Uterus (tissue), 4 donors: ENCODE measurements around the gene SLCO1B3. TPM values are rescaled to one million over a fixed set of nuclear protein-coding genes. Genes with fewer than 3 reads are reported as not detected.

ENCODE experiments used
- DNase-seq, 2 donors: peaks; one replicate each; pipeline ENCODE4 v3.0.0-alpha.2; 2019 to 2020
- H3K27ac ChIP-seq, 2 donors: fragments of 200-600 bp; sonication (generic); 1 replicate in 1 of 2; 2 replicates in 1 of 2; pipeline ENCODE4 v1.5.1; 2016 to 2018
- H3K27me3 ChIP-seq, 2 donors: fragments of 200-600 bp; sonication (generic); one replicate each; pipeline ENCODE4 v1.5.1; 2018 to 2019; ENCODE audit warnings: control low read depth in 1 of 2
- H3K36me3 ChIP-seq, 2 donors: fragments of 200-600 bp; sonication (generic); one replicate each; pipeline ENCODE4 v1.5.1; 2019; ENCODE audit warnings: control low read depth in 1 of 2
- H3K4me1 ChIP-seq, 2 donors: fragments of 200-600 bp; sonication (generic); one replicate each; pipeline ENCODE4 v1.5.1; 2018 to 2019; ENCODE audit warnings: control low read depth in 1 of 2
- H3K4me3 ChIP-seq, 2 donors: fragments of 200-600 bp; sonication (generic); 1 replicate in 1 of 2; 2 replicates in 1 of 2; pipeline ENCODE4 v1.5.1; 2018 to 2019; ENCODE audit warnings: mild to moderate bottlenecking in 1 of 2
- H3K9me3 ChIP-seq, 2 donors: fragments of 200-600 bp; sonication (generic); one replicate each; pipeline ENCODE4 v1.5.1; 2019; ENCODE audit warnings: control low read depth in 1 of 2
- CTCF ChIP-seq, 4 experiments: fragments of 200-600 bp in 2 of 4; fragments of 450-650 bp in 2 of 4; sonication (generic) in 2 of 4; IDR thresholded peaks; one replicate each; pipeline ENCODE4 v1.5.1; 2016 to 2019; ENCODE audit warnings: antibody characterized with exemption in 4 of 4, mild to moderate bottlenecking in 2 of 4, moderate library complexity in 1 of 4
- POLR2A ChIP-seq, 2 donors: fragments of 450-650 bp; IDR thresholded peaks; one replicate each; pipeline ENCODE4 v1.6.1; 2016; ENCODE audit warnings: antibody characterized with exemption in 2 of 2, mild to moderate bottlenecking in 1 of 2, moderate library complexity in 1 of 2
- intact Hi-C: fragments of 100-400 bp; cut with DNase I; formaldehyde crosslinking; loops from one replicate; pipeline ENCODE4 v1.15.1; 2023; ENCODE audit warnings: low total_unique reads
- total RNA-seq, 4 donors: library from RNA; depleted of rRNA in 3 of 4; stranded (reverse); fragments of >200 nt in 3 of 4; gene quantifications; one replicate each; pipeline versions ENCODE4 v1.1.0 to v1.2.4, GENCODE V29; 2014 to 2023
- donor health status: DM: yes; HTN: yes; CAD: no.

Gene SLCO1B3
- total RNA-seq, 4 donors from 2014 or later = 0.21 TPM; not detected in 3

DNA sequence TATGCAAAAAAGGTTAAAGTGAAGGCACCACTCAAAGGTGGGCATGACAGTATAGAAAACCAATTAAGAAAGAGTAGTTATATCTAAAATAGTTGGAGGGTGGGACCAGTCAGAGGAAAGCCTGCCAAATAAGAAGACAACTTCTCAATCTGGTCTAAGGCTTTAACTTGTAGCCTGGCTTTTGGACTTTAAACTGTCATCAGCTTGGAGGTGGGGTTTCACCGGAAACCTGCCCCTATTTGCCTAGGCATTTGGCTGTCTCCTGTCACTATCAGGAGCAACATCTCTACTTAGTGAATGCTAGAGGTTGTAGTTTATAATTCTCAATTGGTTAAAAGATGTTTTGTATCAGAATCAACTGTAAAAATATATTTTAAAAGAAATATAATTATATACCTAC is 107.3 kb downstream of the SLCO1B3 start:
- H3K4me3 ChIP-seq = no peak overlapping the region
- intact Hi-C loops = no loop called here
- TF ChIP-seq CTCF (IDR thresholded peaks at IDR 0.05) = no peak
- TF ChIP-seq POLR2A (IDR thresholded peaks at IDR 0.05) = no peak
- H3K9me3 ChIP-seq = no peaks in the 10 kb centered on the region
- DNase-seq = no peak
- H3K27ac ChIP-seq = no peak overlapping the region
- no peaks in the 10 kb centered on the region for H3K36me3 ChIP-seq
- no peaks in the 10 kb centered on the region for H3K27me3 ChIP-seq
- no peaks in the 10 kb centered on the region for H3K4me1 ChIP-seq

- no peaks in the 10 kb centered on the region for H3K4me1 ChIP-seq
- intact Hi-C loops = no loop called here
- no peaks in the 10 kb centered on the region for H3K27me3 ChIP-seq
- TF ChIP-seq CTCF (IDR thresholded peaks at IDR 0.05) = no peak
- no peak for TF ChIP-seq POLR2A (IDR thresholded peaks at IDR 0.05)
- H3K4me3 ChIP-seq = no peak overlapping the region
- DNase-seq = no peak
- no peaks in the 10 kb centered on the region for H3K36me3 ChIP-seq
- H3K27ac ChIP-seq = no peak overlapping the region
- H3K9me3 ChIP-seq = no peaks in the 10 kb centered on the region
Observed at GRCh38 chr12:20931894-20932293, 121.4 kb downstream of the SLCO1B3 start.

- no peak overlapping the region for H3K4me3 ChIP-seq
- no peaks in the 10 kb centered on the region for H3K27me3 ChIP-seq
- H3K36me3 ChIP-seq = no peaks in the 10 kb centered on the region
- no peaks in the 10 kb centered on the region for H3K4me1 ChIP-seq
- no peak overlapping the region for H3K27ac ChIP-seq
- TF ChIP-seq POLR2A (IDR thresholded peaks at IDR 0.05) (no peak), CTCF (IDR thresholded peaks at IDR 0.05) (no peak)
- no peak for DNase-seq
- intact Hi-C loops = no loop called here
- H3K9me3 ChIP-seq = no peaks in the 10 kb centered on the region
Observed at GRCh38 chr12:20946732-20947131, 136.2 kb downstream of the SLCO1B3 start.

DNA sequence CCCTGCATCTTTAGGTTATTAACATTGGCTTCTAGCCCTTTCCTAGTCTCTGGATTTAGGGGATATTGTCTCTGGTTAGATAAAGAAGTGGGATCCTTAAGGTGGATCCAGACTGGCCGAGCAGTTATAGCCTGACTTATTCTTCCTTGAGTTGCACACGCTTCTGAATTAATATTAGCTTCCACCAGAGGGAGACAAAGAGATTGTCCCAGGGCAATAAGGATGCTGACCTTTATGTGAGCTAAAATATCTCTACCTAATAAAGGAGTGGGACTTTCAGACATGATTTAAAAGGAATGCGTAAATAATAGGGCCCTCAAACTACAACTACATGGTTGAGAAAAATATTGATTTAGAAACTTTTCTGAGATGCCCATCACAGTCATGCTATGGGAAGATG is 139.7 kb downstream of the SLCO1B3 start:
- intact Hi-C loops = no loop called here
- Histone ChIP-seq H3K36me3 (no peaks in the 10 kb centered on the region), H3K27me3 (no peaks in the 10 kb centered on the region), H3K4me3 (no peak overlapping the region), H3K9me3 (no peaks in the 10 kb centered on the region), H3K4me1 (no peaks in the 10 kb centered on the region), H3K27ac (no peak overlapping the region)
- no peak for DNase-seq
- TF ChIP-seq POLR2A (IDR thresholded peaks at IDR 0.05) (no peak), CTCF (IDR thresholded peaks at IDR 0.05) (no peak)

DNA sequence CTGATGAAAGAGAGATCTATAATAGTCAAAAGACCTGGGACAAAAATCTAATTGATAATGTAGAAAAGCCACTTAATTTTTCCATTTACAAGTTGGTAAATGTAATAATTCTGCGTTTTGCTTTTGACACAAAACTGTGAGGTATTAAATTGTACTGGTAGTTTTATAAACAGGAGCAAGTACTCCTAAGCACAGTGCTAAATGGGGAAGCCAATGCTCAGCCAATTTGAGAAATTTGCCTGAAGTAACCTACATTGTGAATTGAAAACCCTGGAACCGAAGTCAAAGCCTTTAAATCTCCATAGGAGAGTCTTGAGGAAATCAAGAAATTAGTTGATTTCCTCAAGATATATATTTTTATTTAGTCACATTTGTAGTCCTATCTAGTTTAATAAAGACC is 152.8 kb downstream of the SLCO1B3 start:
- intact Hi-C loops = no loop called here
- TF ChIP-seq CTCF (IDR thresholded peaks at IDR 0.05) (no peak), POLR2A (IDR thresholded peaks at IDR 0.05) (no peak)

More for the DNA sequence above, 152.8 kb downstream of the SLCO1B3 start:
- Histone ChIP-seq H3K4me1 (no peaks in the 10 kb centered on the region), H3K27me3 (no peaks in the 10 kb centered on the region), H3K36me3 (no peaks in the 10 kb centered on the region), H3K9me3 (no peaks in the 10 kb centered on the region), H3K4me3 (no peak overlapping the region), H3K27ac (no peak overlapping the region)
- DNase-seq = no peak
